Smooth muscle cell (in vitro differentiated cells): ENCODE measurements around the gene NLGN4X. TPM values are rescaled to one million over a fixed set of nuclear protein-coding genes. Genes with fewer than 3 reads are reported as not detected.

ENCODE experiments used
- DNase-seq: peaks from one replicate; lab custom pipeline; 2025; ENCODE audit not compliant: unreplicated experiment; lab: John Stamatoyannopoulos, UW
- H2AFZ ChIP-seq: fragments of 200-600 bp; sonication (generic); 2 replicates; pipeline ENCODE4 v1.6.0; 2016; ENCODE audit warnings: antibody characterized with exemption, low read depth, mild to moderate bottlenecking
- H3F3A ChIP-seq: fragments of 200-600 bp; sonication (generic); 2 replicates; pipeline ENCODE4 v1.6.0; 2017; ENCODE audit warnings: antibody characterized with exemption, low read depth
- H3K27ac ChIP-seq: fragments of 200-600 bp; sonication (generic); 2 replicates; pipeline ENCODE4 v1.5.1; 2016; ENCODE audit warnings: low read depth, mild to moderate bottlenecking
- H3K27me3 ChIP-seq: fragments of 200-600 bp; sonication (generic); 2 replicates; pipeline ENCODE4 v1.6.1; 2016; ENCODE audit warnings: low read depth, mild to moderate bottlenecking
- H3K36me3 ChIP-seq: fragments of 200-600 bp; sonication (generic); 2 replicates; pipeline ENCODE4 v1.5.1; 2016; ENCODE audit warnings: low read depth
- H3K4me1 ChIP-seq: fragments of 200-600 bp; sonication (generic); 2 replicates; pipeline ENCODE4 v1.5.1; 2016; ENCODE audit warnings: low read depth
- H3K4me2 ChIP-seq: fragments of 200-600 bp; sonication (generic); 2 replicates; pipeline ENCODE4 v1.6.0; 2016; ENCODE audit warnings: mild to moderate bottlenecking
- H3K4me3 ChIP-seq: fragments of 200-600 bp; sonication (generic); 2 replicates; pipeline ENCODE4 v1.5.1; 2016; ENCODE audit warnings: mild to moderate bottlenecking
- H3K79me2 ChIP-seq: fragments of 200-600 bp; sonication (generic); 2 replicates; pipeline ENCODE4 v1.6.0; 2016; ENCODE audit warnings: low read depth, mild to moderate bottlenecking
- H3K9ac ChIP-seq: fragments of 200-600 bp; sonication (generic); 2 replicates; pipeline ENCODE4 v1.6.0; 2016; ENCODE audit warnings: low read depth
- H3K9me3 ChIP-seq: fragments of 200-600 bp; sonication (generic); replicated peaks from 2 replicates; pipeline ENCODE4 v1.5.1; 2016; ENCODE audit warnings: low read depth
- H4K20me1 ChIP-seq: fragments of 200-600 bp; sonication (generic); 2 replicates; pipeline ENCODE4 v1.6.0; 2016; ENCODE audit warnings: low read depth
- WGBS: methylation state at CpG from one replicate; pipeline ENCODE4 v1.1.7; 2016; ENCODE audit warnings: low lambda C conversion rate; 5-methylcytosine and 5-hydroxymethylcytosine counted together
- polyA plus RNA-seq: library from polyadenylated mRNA; unstranded; fragments of >200 nt; fragmentation: Nextera tagmentation; extraction: Ambion mirVana; gene quantifications from 2 replicates; pipeline ENCODE4 v1.2.1, GENCODE V29; 2016
- total RNA-seq: library from RNA; depleted of rRNA; stranded (reverse); fragments of >200 nt; gene quantifications from 2 replicates; pipeline ENCODE4 v1.2.3, GENCODE V29; 2014
- TF ChIP-seq, protein P1 (sequence below): fragments of 200-600 bp; sonication (generic); IDR thresholded peaks from 2 replicates; pipeline ENCODE4 v1.5.1; 2017; ENCODE audit warnings: borderline replicate concordance, mild to moderate bottlenecking, antibody characterized with exemption; ENCODE audit not compliant: insufficient read depth, poor library complexity, severe bottlenecking

NLGN4X gene
- total and polyA plus RNA-seq, 2 experiments from 2014 or later: 1.6 to 4.7 TPM

GRCh38 chrX:6019076-6019475 is 209.6 kb downstream of the NLGN4X start:
- Histone ChIP-seq H3K9ac (no peak overlapping the region), H3K27ac (no peak overlapping the region), H4K20me1 (no peaks in the 10 kb centered on the region), H3K4me3 (no peak overlapping the region), H3K4me1 (no peaks in the 10 kb centered on the region), H3K9me3 (peaks cover 11% of the 10 kb centered on the region), H3K27me3 (no peaks in the 10 kb centered on the region), H3K79me2 (no peaks in the 10 kb centered on the region), H3K36me3 (no peaks in the 10 kb centered on the region), H2AFZ (no peak overlapping the region), H3F3A (no peaks in the 10 kb centered on the region), H3K4me2 (no peak overlapping the region)
- DNase-seq: no peak
- TF ChIP-seq, protein P1, sequence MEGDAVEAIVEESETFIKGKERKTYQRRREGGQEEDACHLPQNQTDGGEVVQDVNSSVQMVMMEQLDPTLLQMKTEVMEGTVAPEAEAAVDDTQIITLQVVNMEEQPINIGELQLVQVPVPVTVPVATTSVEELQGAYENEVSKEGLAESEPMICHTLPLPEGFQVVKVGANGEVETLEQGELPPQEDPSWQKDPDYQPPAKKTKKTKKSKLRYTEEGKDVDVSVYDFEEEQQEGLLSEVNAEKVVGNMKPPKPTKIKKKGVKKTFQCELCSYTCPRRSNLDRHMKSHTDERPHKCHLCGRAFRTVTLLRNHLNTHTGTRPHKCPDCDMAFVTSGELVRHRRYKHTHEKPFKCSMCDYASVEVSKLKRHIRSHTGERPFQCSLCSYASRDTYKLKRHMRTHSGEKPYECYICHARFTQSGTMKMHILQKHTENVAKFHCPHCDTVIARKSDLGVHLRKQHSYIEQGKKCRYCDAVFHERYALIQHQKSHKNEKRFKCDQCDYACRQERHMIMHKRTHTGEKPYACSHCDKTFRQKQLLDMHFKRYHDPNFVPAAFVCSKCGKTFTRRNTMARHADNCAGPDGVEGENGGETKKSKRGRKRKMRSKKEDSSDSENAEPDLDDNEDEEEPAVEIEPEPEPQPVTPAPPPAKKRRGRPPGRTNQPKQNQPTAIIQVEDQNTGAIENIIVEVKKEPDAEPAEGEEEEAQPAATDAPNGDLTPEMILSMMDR: no peak
- 70% methylated on average over 4 of the region's 4 CpGs for WGBS

- no peak overlapping the region for H3K9ac ChIP-seq
- peaks cover 11% of the 10 kb centered on the region for H3K9me3 ChIP-seq
- H3K4me2 ChIP-seq: no peak overlapping the region
- no peak overlapping the region for H3K4me3 ChIP-seq
- no peaks in the 10 kb centered on the region for H4K20me1 ChIP-seq
- no peaks in the 10 kb centered on the region for H3K79me2 ChIP-seq
- no peak overlapping the region for H2AFZ ChIP-seq
- H3K4me1 ChIP-seq: no peaks in the 10 kb centered on the region
- no peaks in the 10 kb centered on the region for H3F3A ChIP-seq
- H3K27me3 ChIP-seq: no peaks in the 10 kb centered on the region
- TF ChIP-seq, protein P1: no peak
- no peak for DNase-seq
- no peaks in the 10 kb centered on the region for H3K36me3 ChIP-seq
- H3K27ac ChIP-seq: no peak overlapping the region
- WGBS: 78% methylated on average over 5 of the region's 5 CpGs
Observed at GRCh38 chrX:6015423-6015822, 213.2 kb downstream of the NLGN4X start.

GRCh38 chrX:6012357-6012756 is 216.3 kb downstream of the NLGN4X start:
- no peak overlapping the region for H3K27ac ChIP-seq
- TF ChIP-seq, protein P1: no peak
- H2AFZ ChIP-seq: no peak overlapping the region
- H3K9ac ChIP-seq: no peak overlapping the region
- no peaks in the 10 kb centered on the region for H3F3A ChIP-seq
- no peaks in the 10 kb centered on the region for H3K4me1 ChIP-seq
- H3K4me3 ChIP-seq: no peak overlapping the region
- H3K36me3 ChIP-seq: no peaks in the 10 kb centered on the region
- no peaks in the 10 kb centered on the region for H3K27me3 ChIP-seq
- peaks cover 11% of the 10 kb centered on the region for H3K9me3 ChIP-seq
- H4K20me1 ChIP-seq: no peaks in the 10 kb centered on the region
- no peak for DNase-seq
- no peak overlapping the region for H3K4me2 ChIP-seq
- H3K79me2 ChIP-seq: no peaks in the 10 kb centered on the region
- WGBS: 85% methylated on average over 2 of the region's 2 CpGs

- H3K36me3 ChIP-seq: no peaks in the 10 kb centered on the region
- no peaks in the 10 kb centered on the region for H3K79me2 ChIP-seq
- no peaks in the 10 kb centered on the region for H3F3A ChIP-seq
- H2AFZ ChIP-seq: no peak overlapping the region
- H3K4me3 ChIP-seq: no peak overlapping the region
- no peak overlapping the region for H3K4me2 ChIP-seq
- H3K9me3 ChIP-seq: no peaks in the 10 kb centered on the region
- no peaks in the 10 kb centered on the region for H3K4me1 ChIP-seq
- H3K27me3 ChIP-seq: no peaks in the 10 kb centered on the region
- H3K9ac ChIP-seq: no peak overlapping the region
- TF ChIP-seq, protein P1: no peak
- no peak for DNase-seq
- H3K27ac ChIP-seq: no peak overlapping the region
- H4K20me1 ChIP-seq: no peaks in the 10 kb centered on the region
Observed at GRCh38 chrX:6005856-6006255, 222.8 kb downstream of the NLGN4X start.
